HepG2 (cell line): Measurements from ENCODE around the gene CCL13. TPM values are rescaled to one million over a fixed set of nuclear protein-coding genes. Genes with fewer than 3 reads are reported as not detected.

ENCODE experiments used
- ATAC-seq: fragments of 200-7000 bp; cut with Tn5 transposase; 3 replicates; pipeline ENCODE4 v1.9.1; 2020; ENCODE audit warnings: mild to moderate bottlenecking, moderate library complexity
- BruUV-seq: library from RNA; stranded (reverse); fragments of 400-500 nt; replicated peaks from 2 replicates; lab custom pipeline; 2021; lab: Mats Ljungman, UMichigan
- CTCF ChIA-PET: fragments of 300-600 bp; formaldehyde crosslinking; extraction: SDS; loops from one replicate; lab custom pipeline; 2021; ENCODE audit warnings: low total read pairs, inconsistent platforms, low intra/inter-chr PET ratio; lab: Yijun Ruan, JAX
- POLR2A ChIA-PET: fragments of 350-600 bp; sonication (Branson Sonifier 250); formaldehyde crosslinking; loops from one replicate; lab custom pipeline; 2020; ENCODE audit warnings: antibody characterized with exemption, inconsistent platforms; lab: Yijun Ruan, JAX
- DNase-seq: peaks from one replicate; pipeline ENCODE4 v3.0.0-alpha.2; 2015; ENCODE audit warnings: low spot score
- FAIRE-seq: peaks from 3 replicates; lab custom pipeline; 2011; peaks lifted over from hg19 to GRCh38; lab: Jason Lieb, UNC
- H2AFZ ChIP-seq: one replicate; pipeline ENCODE4 v1.6.1; 2011; ENCODE audit warnings: low read length, inconsistent platforms
- H3K27ac ChIP-seq: fragments of 300-600 bp; 3 replicates; pipeline ENCODE4 v1.8.0; 2011; ENCODE audit warnings: mixed run types, mild to moderate bottlenecking, mixed read lengths, low read length, inconsistent platforms; ENCODE audit not compliant: insufficient read depth; ENCODE audit errors: extremely low read length
- H3K27me3 ChIP-seq, 2 experiments: fragments of 200-600 bp in 1 of 2; 2 replicates in 1 of 2; 3 replicates in 1 of 2; pipeline versions ENCODE4 v1.6.0 to v1.8.0; 2011; ENCODE audit warnings: low read length in 2 of 2, mild to moderate bottlenecking in 2 of 2, moderate library complexity in 2 of 2, inconsistent platforms in 1 of 2; ENCODE audit not compliant: insufficient read depth in 2 of 2, control insufficient read depth in 1 of 2
- H3K36me3 ChIP-seq, 2 experiments: fragments of 200-600 bp in 1 of 2; replicated peaks in 1 of 2; 2 replicates in 1 of 2; 3 replicates in 1 of 2; pipeline versions ENCODE4 v1.5.1 to v1.8.0; 2011; ENCODE audit warnings: low read length in 2 of 2, inconsistent platforms in 1 of 2; ENCODE audit not compliant: insufficient read depth in 2 of 2, control insufficient read depth in 1 of 2
- H3K4me1 ChIP-seq: 2 replicates; pipeline ENCODE4 v1.5.1; 2012; ENCODE audit warnings: low read length, inconsistent platforms; ENCODE audit not compliant: insufficient read depth
- H3K4me2 ChIP-seq: 2 replicates; pipeline ENCODE4 v1.6.0; 2011; ENCODE audit warnings: low read depth, low read length, inconsistent platforms
- H3K4me3 ChIP-seq, 3 experiments: fragments of 200-600 bp in 1 of 3; sonication (generic), shearing (Covaris generic) in 1 of 3; replicated peaks in 1 of 3; 2 replicates each; pipeline ENCODE4 v1.5.1; 2011 to 2016; ENCODE audit warnings: low read length in 3 of 3, inconsistent platforms in 2 of 3, low read depth in 2 of 3, mild to moderate bottlenecking in 2 of 3, control low read depth in 1 of 3, mixed read lengths in 1 of 3; ENCODE audit not compliant: insufficient read depth in 1 of 3
- H3K79me2 ChIP-seq: one replicate; pipeline ENCODE4 v1.6.1; 2011; ENCODE audit warnings: low read length, inconsistent platforms; ENCODE audit not compliant: insufficient read depth
- H3K9ac ChIP-seq: 2 replicates; pipeline ENCODE4 v1.6.0; 2011; ENCODE audit warnings: mild to moderate bottlenecking, low read depth, low read length, inconsistent platforms; ENCODE audit not compliant: insufficient read depth
- H3K9me3 ChIP-seq: 2 replicates; pipeline ENCODE4 v1.5.1; 2012; ENCODE audit warnings: mild to moderate bottlenecking, low read length
- H4K20me1 ChIP-seq: 2 replicates; pipeline ENCODE4 v1.6.0; 2011; ENCODE audit warnings: inconsistent platforms, mild to moderate bottlenecking, low read length, moderate library complexity; ENCODE audit not compliant: insufficient read depth
- WGBS: methylation state at CpG from one replicate; pipeline ENCODE4 v1.1.6; 2017; ENCODE audit warnings: low lambda C conversion rate; 5-methylcytosine and 5-hydroxymethylcytosine counted together
- in situ Hi-C: cut with HindIII; loops from 2 replicates; pipeline ENCODE4 v1.10.0; 2017; ENCODE audit warnings: low pct_unique_long_range_greater_than_20kb; ENCODE audit not compliant: extremely low pct_ligation_motif_present
- intact Hi-C: fragments of 100-400 bp; cut with micrococcal nuclease; formaldehyde crosslinking; loops from one replicate; pipeline ENCODE4 v1.10.0; 2022; ENCODE audit not compliant: unreplicated experiment
- polyA plus RNA-seq, 8 experiments: library from polyadenylated mRNA; depleted of rRNA in 3 of 8; stranded (reverse) in 7 of 8; unstranded in 1 of 8; fragments of >200 nt; fragmentation: Illumina TruSeq in 4 of 8; extraction: Trizol in 4 of 8; gene quantifications; 2 replicates each; pipeline versions ENCODE4 v1.2.1 to v1.2.3, GENCODE V29; 2011 to 2016; ENCODE audit warnings: low read depth in 4 of 8, missing spikeins in 1 of 8, mixed read lengths in 1 of 8; ENCODE audit not compliant: insufficient read depth in 1 of 8
- total RNA-seq, 5 experiments: library from RNA; depleted of rRNA; stranded (reverse); fragments of >200 nt; fragmentation: Illumina TruSeq; extraction: Trizol; gene quantifications; 2 replicates each; pipeline ENCODE4 v1.2.3, GENCODE V29; 2016; ENCODE audit warnings: low read depth in 1 of 5
- TF ChIP-seq, protein P1 (sequence below): sonication (generic); formaldehyde crosslinking; IDR thresholded peaks from 2 replicates; pipeline ENCODE4 v1.5.1; 2020; ENCODE audit warnings: missing genetic modification reagents, mild to moderate bottlenecking, borderline replicate concordance
- TF ChIP-seq, protein P2 (sequence below), 2 experiments: fragments of 450-650 bp in 1 of 2; sonication (generic) in 1 of 2; formaldehyde crosslinking in 1 of 2; IDR thresholded peaks; 2 replicates each; pipeline versions ENCODE4 v1.6.1 to v1.8.0; 2016 to 2022; ENCODE audit warnings: antibody characterized with exemption in 1 of 2, mild to moderate bottlenecking in 1 of 2, missing genetic modification reagents in 1 of 2

CCL13 gene
- total and polyA plus RNA-seq, 2 of the 13 experiments (the other 11 are each of a cell fraction or from before 2014, with no cell fraction given), result not detected

DNA sequence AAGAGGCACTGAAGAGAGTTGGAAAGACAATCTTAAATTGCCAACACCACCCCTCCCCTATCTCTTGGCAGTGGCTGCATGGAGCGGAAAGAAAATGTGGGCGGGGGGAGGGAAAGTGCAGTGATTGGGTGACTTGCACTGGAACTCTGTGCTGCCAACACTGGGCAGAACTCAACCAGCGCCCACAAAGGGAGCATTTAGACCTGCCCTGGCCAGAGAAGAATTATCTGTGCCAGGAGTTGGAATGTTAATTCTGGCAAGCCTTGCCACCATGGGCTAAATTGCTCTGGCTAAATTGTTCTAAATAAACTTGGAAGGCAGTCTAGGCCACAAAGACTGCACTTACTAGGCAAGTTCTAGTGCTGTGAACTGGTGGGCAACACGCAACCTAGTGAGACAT is 6.5 kb upstream of the CCL13 start:
- CTCF ChIA-PET, result no interaction called here
- no peak for FAIRE-seq
- Histone ChIP-seq H3K36me3 (no peaks in the 10 kb centered on the region), H3K9ac (no peak overlapping the region), H2AFZ (no peak overlapping the region), H4K20me1 (no peaks in the 10 kb centered on the region), H3K79me2 (no peaks in the 10 kb centered on the region), H3K27me3 (no peaks in the 10 kb centered on the region; a peak in 1 of 5 replicates), H3K4me3 (no peak overlapping the region), H3K4me1 (no peaks in the 10 kb centered on the region), H3K4me2 (no peak overlapping the region), H3K27ac (no peak overlapping the region)
- no peak for DNase-seq
- POLR2A ChIA-PET, result no interaction called here
- no TSS peak for BruUV-seq
- in situ Hi-C loops, result no loop called here
- 22% methylated on average over 4 of the region's 4 CpGs for WGBS
- intact Hi-C loops, result no loop called here
- TF ChIP-seq, protein P1, sequence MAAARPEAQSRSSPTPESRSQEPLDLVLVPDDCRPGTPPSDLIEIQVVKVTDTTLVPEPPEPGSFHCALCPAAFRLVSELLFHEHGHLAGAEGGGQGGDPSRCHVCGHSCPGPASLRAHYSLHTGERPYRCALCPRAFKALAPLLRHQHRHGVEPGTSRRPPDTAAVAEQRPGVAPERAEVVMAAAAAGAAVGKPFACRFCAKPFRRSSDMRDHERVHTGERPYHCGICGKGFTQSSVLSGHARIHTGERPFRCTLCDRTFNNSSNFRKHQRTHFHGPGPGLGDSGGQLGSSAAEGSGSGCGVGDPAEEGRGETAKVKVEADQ (CRISPR knock-in tag), result no peak
- TF ChIP-seq, protein P2, sequence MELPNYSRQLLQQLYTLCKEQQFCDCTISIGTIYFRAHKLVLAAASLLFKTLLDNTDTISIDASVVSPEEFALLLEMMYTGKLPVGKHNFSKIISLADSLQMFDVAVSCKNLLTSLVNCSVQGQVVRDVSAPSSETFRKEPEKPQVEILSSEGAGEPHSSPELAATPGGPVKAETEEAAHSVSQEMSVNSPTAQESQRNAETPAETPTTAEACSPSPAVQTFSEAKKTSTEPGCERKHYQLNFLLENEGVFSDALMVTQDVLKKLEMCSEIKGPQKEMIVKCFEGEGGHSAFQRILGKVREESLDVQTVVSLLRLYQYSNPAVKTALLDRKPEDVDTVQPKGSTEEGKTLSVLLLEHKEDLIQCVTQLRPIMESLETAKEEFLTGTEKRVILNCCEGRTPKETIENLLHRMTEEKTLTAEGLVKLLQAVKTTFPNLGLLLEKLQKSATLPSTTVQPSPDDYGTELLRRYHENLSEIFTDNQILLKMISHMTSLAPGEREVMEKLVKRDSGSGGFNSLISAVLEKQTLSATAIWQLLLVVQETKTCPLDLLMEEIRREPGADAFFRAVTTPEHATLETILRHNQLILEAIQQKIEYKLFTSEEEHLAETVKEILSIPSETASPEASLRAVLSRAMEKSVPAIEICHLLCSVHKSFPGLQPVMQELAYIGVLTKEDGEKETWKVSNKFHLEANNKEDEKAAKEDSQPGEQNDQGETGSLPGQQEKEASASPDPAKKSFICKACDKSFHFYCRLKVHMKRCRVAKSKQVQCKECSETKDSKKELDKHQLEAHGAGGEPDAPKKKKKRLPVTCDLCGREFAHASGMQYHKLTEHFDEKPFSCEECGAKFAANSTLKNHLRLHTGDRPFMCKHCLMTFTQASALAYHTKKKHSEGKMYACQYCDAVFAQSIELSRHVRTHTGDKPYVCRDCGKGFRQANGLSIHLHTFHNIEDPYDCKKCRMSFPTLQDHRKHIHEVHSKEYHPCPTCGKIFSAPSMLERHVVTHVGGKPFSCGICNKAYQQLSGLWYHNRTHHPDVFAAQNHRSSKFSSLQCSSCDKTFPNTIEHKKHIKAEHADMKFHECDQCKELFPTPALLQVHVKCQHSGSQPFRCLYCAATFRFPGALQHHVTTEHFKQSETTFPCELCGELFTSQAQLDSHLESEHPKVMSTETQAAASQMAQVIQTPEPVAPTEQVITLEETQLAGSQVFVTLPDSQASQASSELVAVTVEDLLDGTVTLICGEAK (IDR thresholded peaks at IDR 0.05), result no peak
- TF ChIP-seq, protein P2 (CRISPR knock-in tag; IDR thresholded peaks at IDR 0.05), result no peak
- TF ChIP-seq, all 625 proteins: peak for 0
- no peak for ATAC-seq
- no peaks in the 10 kb centered on the region for H3K9me3 ChIP-seq
